ENCODE results near the gene POLA1. TPM values are rescaled to one million over a fixed set of nuclear protein-coding genes. Genes with fewer than 3 reads are reported as not detected.

Gene POLA1
- total and polyA plus RNA-seq, 2 experiments from 2014 or later: 4.9 to 19.0 TPM

- no peak overlapping the region for H3K4me2 ChIP-seq
- H4K20me1 ChIP-seq (ENCODE audit: insufficient read depth, poor library complexity, severe bottlenecking): no peaks in the 10 kb centered on the region
- no peaks in the 10 kb centered on the region for H3K79me2 ChIP-seq
- H3K4me1 ChIP-seq (ENCODE audit: insufficient read depth): peaks cover 10% of the 10 kb centered on the region
- no peaks in the 10 kb centered on the region for H3K9me3 ChIP-seq (ENCODE audit: low read depth)
- WGBS (ENCODE audit: low lambda C conversion rate, missing lambda C conversion rate): 67% methylated on average over 7 of the region's 7 CpGs
- H3K27ac ChIP-seq: no peak overlapping the region
- no peaks in the 10 kb centered on the region for H3K9me2 ChIP-seq (replicated peaks; ENCODE audit: insufficient read depth)
- no peak overlapping the region for H2AFZ ChIP-seq
- TF ChIP-seq EZH2phosphoT487 (IDR thresholded peaks at IDR 0.05; ENCODE audit: low read depth, severe bottlenecking, unreplicated experiment): no peak
- no peak for TF ChIP-seq CTCF (IDR thresholded peaks at IDR 0.05; ENCODE audit: poor library complexity)
- no peak for TF ChIP-seq EZH2 (IDR thresholded peaks at IDR 0.05; ENCODE audit: borderline replicate concordance)
- H3K4me3 ChIP-seq: no peak overlapping the region
- H3K36me3 ChIP-seq (replicated peaks; ENCODE audit: insufficient read depth, low read depth): no peaks in the 10 kb centered on the region
- no peak for DNase-seq (ENCODE audit: low spot score)
- no peaks in the 10 kb centered on the region for H3K27me3 ChIP-seq
Measured at GRCh38 chrX:24874604-24875247, 181.0 kb downstream of the POLA1 start.

- no peak for TF ChIP-seq CTCF (IDR thresholded peaks at IDR 0.05; ENCODE audit: poor library complexity)
- TF ChIP-seq EZH2phosphoT487 (IDR thresholded peaks at IDR 0.05; ENCODE audit: low read depth, severe bottlenecking, unreplicated experiment): no peak
- TF ChIP-seq EZH2 (IDR thresholded peaks at IDR 0.05; ENCODE audit: borderline replicate concordance): no peak
- no peak overlapping the region for H3K4me3 ChIP-seq
- H3K4me1 ChIP-seq (ENCODE audit: insufficient read depth): peaks cover 10% of the 10 kb centered on the region
- no peak overlapping the region for H3K4me2 ChIP-seq
- no peak overlapping the region for H2AFZ ChIP-seq
- H4K20me1 ChIP-seq (ENCODE audit: insufficient read depth, poor library complexity, severe bottlenecking): no peaks in the 10 kb centered on the region
- DNase-seq (ENCODE audit: low spot score): no peak
- 84% methylated on average over 9 of the region's 9 CpGs for whole genome bisulfite sequencing (ENCODE audit: low lambda C conversion rate, missing lambda C conversion rate)
- no peaks in the 10 kb centered on the region for H3K9me2 ChIP-seq (replicated peaks; ENCODE audit: insufficient read depth)
- no peaks in the 10 kb centered on the region for H3K27me3 ChIP-seq
- H3K27ac ChIP-seq: peak overlapping the region; percentile 56
- no peaks in the 10 kb centered on the region for H3K9me3 ChIP-seq (ENCODE audit: low read depth)
- no peaks in the 10 kb centered on the region for H3K79me2 ChIP-seq
- H3K36me3 ChIP-seq (replicated peaks; ENCODE audit: insufficient read depth, low read depth): no peaks in the 10 kb centered on the region
Measured at GRCh38 chrX:24876530-24877287, 183.0 kb downstream of the POLA1 start.

- WGBS (ENCODE audit: low lambda C conversion rate, missing lambda C conversion rate): 71% methylated on average over 3 of the region's 3 CpGs
- H4K20me1 ChIP-seq (ENCODE audit: insufficient read depth, poor library complexity, severe bottlenecking): no peaks in the 10 kb centered on the region
- no peaks in the 10 kb centered on the region for H3K9me2 ChIP-seq (replicated peaks; ENCODE audit: insufficient read depth)
- no peak overlapping the region for H2AFZ ChIP-seq
- TF ChIP-seq EZH2 (IDR thresholded peaks at IDR 0.05; ENCODE audit: borderline replicate concordance) (no peak), CTCF (IDR thresholded peaks at IDR 0.05; ENCODE audit: poor library complexity) (no peak), EZH2phosphoT487 (IDR thresholded peaks at IDR 0.05; ENCODE audit: low read depth, severe bottlenecking, unreplicated experiment) (no peak)
- H3K27me3 ChIP-seq: no peaks in the 10 kb centered on the region
- H3K4me2 ChIP-seq: peak overlapping the region; percentile 54
- H3K27ac ChIP-seq: peak overlapping the region; percentile 56
- no peak overlapping the region for H3K4me3 ChIP-seq
- DNase-seq (ENCODE audit: low spot score): no peak
- H3K9me3 ChIP-seq (ENCODE audit: low read depth): no peaks in the 10 kb centered on the region
- H3K79me2 ChIP-seq: no peaks in the 10 kb centered on the region
- H3K36me3 ChIP-seq (replicated peaks; ENCODE audit: insufficient read depth, low read depth): no peaks in the 10 kb centered on the region
- peaks cover 10% of the 10 kb centered on the region for H3K4me1 ChIP-seq (ENCODE audit: insufficient read depth)
Measured at GRCh38 chrX:24877288-24877664, 183.6 kb downstream of the POLA1 start.

Measured in hepatocyte (in vitro differentiated cells).